Cardiac fibroblast (primary cell): ENCODE results near the gene TENM4.

Experiments
- DNase-seq, 2 donors: peaks; one replicate each; pipeline versions ENCODE4 v3.0.0 to v3.0.0-alpha.2; 2010; ENCODE audit warnings: low read depth in 2 of 2
- H3K4me3 ChIP-seq, 2 donors: replicated peaks in 1 of 2; 1 replicate in 1 of 2; 2 replicates in 1 of 2; pipeline ENCODE4 v1.5.1; 2011; ENCODE audit warnings: low read depth in 2 of 2, low read length in 2 of 2, mild to moderate bottlenecking in 2 of 2, moderate library complexity in 1 of 2
- CTCF ChIP-seq: IDR thresholded peaks from one replicate; pipeline ENCODE4 v1.5.1; 2011; ENCODE audit warnings: low read depth, mild to moderate bottlenecking, low read length, inconsistent platforms

Gene TENM4

DNA sequence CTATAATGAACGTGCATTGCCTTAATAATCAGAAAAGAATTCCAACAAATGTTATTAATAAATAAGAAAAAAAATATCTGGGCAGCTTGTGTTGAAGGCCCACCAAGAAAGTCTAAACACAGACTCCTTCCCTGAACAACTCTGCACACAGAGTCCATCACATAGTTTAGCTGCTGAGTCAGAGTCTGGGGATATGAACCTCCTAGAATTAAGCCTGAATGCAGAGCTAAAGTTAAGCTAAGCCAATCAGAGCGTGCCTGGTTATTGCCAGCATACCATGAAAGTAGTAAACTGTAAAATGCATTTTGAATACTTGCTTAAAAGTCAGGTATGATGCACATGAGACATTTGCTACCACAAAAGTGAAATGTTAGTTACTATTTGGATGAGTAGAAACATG is 25.6 kb upstream of the TENM4 start:
- TF ChIP-seq CTCF, result no peak
- no peak overlapping the region for H3K4me3 ChIP-seq
- DNase-seq, result peak; percentile 17 to 40

DNA sequence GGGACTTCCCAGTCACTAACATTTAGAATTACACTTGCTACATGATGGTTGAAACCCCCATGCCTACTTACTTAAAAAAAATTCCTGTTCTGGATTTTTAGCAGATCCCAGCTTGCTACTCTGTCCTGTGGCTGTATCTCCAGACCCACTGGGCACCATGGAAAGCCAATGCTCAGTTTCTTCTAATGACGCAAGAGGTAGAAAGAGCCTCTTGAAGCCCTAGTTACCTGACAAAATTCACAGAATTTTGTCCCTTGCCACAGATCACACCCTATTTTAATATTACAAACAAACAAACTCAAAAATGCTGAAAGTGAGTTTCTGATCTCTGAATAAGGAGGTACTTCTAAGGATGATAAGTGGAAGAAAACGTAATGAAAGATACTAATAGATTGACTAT is 24.3 kb upstream of the TENM4 start:
- DNase-seq, result no peak
- TF ChIP-seq CTCF, result no peak
- no peak overlapping the region for H3K4me3 ChIP-seq

- H3K4me3 ChIP-seq, result no peak overlapping the region
- DNase-seq, result no peak
- no peak for TF ChIP-seq CTCF
Observed at GRCh38 chr11:79461666-79462645, 21.1 kb upstream of the TENM4 start.

DNA sequence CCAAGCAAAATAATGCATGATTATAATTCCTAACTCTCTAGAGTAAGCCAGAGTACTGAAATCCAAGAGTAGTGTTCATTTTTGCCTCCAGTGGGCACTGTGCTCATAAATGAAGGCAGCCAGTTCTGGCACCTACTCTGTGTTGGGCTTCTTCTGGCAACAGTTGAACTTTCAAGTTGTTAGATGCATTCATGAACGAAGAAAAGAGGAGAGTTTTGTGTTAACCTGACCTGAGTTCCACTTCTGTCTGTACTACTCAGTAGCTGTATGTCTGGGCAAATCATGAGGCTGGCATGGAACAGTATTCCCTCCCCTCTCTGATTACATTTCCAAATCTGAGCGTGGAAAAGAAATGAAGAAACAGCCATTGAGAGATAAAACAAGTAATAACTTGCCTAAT is 20.3 kb upstream of the TENM4 start:
- peak; percentile 47 for TF ChIP-seq CTCF
- peak; percentile 49 to 61 for DNase-seq
- H3K4me3 ChIP-seq, result no peak overlapping the region

- DNase-seq, result no peak
- no peak for TF ChIP-seq CTCF
- no peak overlapping the region for H3K4me3 ChIP-seq
Observed at GRCh38 chr11:79458709-79459108, 17.9 kb upstream of the TENM4 start.

- H3K4me3 ChIP-seq, result no peak overlapping the region
- DNase-seq, result no peak
- no peak for TF ChIP-seq CTCF
Observed at GRCh38 chr11:79456501-79456900, 15.7 kb upstream of the TENM4 start.

DNA sequence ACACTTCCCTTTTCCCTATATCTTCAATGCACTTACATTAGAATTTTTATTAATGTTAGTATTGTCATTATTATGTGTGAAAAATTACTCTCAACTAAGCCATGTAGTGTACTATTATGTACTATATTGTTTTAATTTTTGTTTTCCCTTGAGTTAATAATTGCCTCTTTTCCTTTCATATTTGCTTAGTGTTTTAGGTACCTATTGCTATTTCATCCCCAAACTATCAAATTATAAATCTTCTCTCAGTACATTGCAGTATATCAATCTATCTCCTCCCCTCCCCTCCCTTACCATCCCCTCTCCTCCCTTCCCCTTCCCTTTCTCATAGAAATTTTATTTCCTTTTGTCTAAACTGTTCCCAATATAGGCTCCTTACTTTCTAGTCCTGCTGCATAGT is 12.8 kb upstream of the TENM4 start:
- no peak for TF ChIP-seq CTCF
- no peak for DNase-seq
- no peak overlapping the region for H3K4me3 ChIP-seq
